Nephron progenitor cell (in vitro differentiated cells): ENCODE measurements around the gene ASTN2.

Experiments used
- DNase-seq: peaks from one replicate; pipeline ENCODE4 v3.0.0; 2021
- H3K27ac Mint-ChIP-seq: 2 replicates; pipeline ENCODE4 v1.8.0; 2021; ENCODE audit warnings: mild to moderate bottlenecking, moderate library complexity, mixed read lengths
- H3K27me3 Mint-ChIP-seq: 2 replicates; pipeline ENCODE4 v1.8.0; 2021; ENCODE audit warnings: mild to moderate bottlenecking, low read depth, mixed read lengths; ENCODE audit not compliant: poor library complexity
- H3K36me3 Mint-ChIP-seq: 2 replicates; pipeline ENCODE4 v1.8.0; 2021; ENCODE audit warnings: low read depth, mixed read lengths
- H3K4me1 Mint-ChIP-seq: 2 replicates; pipeline ENCODE4 v1.8.0; 2021; ENCODE audit warnings: mixed read lengths
- H3K4me3 Mint-ChIP-seq: 2 replicates; pipeline ENCODE4 v1.8.0; 2021; ENCODE audit warnings: mild to moderate bottlenecking, moderate library complexity, mixed read lengths
- H3K9me3 Mint-ChIP-seq: 2 replicates; pipeline ENCODE4 v1.8.0; 2021; ENCODE audit warnings: mild to moderate bottlenecking, moderate library complexity, mixed read lengths
- CTCF ChIP-seq: fragments of 200-600 bp; sonication (generic); IDR thresholded peaks from 2 replicates; pipeline ENCODE4 v1.5.0; 2021; ENCODE audit warnings: antibody characterized with exemption

ASTN2 gene

GRCh38 chr9:116555119-116555518 is 859.7 kb downstream of the ASTN2 start:
- H3K4me3 Mint-ChIP-seq = no peak overlapping the region
- H3K27me3 Mint-ChIP-seq = peaks cover 4% of the 10 kb centered on the region
- TF ChIP-seq CTCF = no peak
- no peak overlapping the region for H3K27ac Mint-ChIP-seq
- no peak for DNase-seq
- H3K4me1 Mint-ChIP-seq = peaks cover 6% of the 10 kb centered on the region
- H3K9me3 Mint-ChIP-seq = no peaks in the 10 kb centered on the region
- H3K36me3 Mint-ChIP-seq = no peaks in the 10 kb centered on the region

- H3K4me3 Mint-ChIP-seq = no peak overlapping the region
- peaks cover 11% of the 10 kb centered on the region for H3K4me1 Mint-ChIP-seq
- DNase-seq = no peak
- H3K27ac Mint-ChIP-seq = no peak overlapping the region
- no peaks in the 10 kb centered on the region for H3K9me3 Mint-ChIP-seq
- no peak for TF ChIP-seq CTCF
- H3K36me3 Mint-ChIP-seq = no peaks in the 10 kb centered on the region
- peaks cover 4% of the 10 kb centered on the region for H3K27me3 Mint-ChIP-seq
These were observed 864.0 kb downstream of the ASTN2 start for GRCh38 chr9:116550696-116551436.

GRCh38 chr9:116549786-116550660 is 864.8 kb downstream of the ASTN2 start:
- no peak for DNase-seq
- Mint-ChIP-seq H3K27ac (no peak overlapping the region), H3K27me3 (peaks cover 3% of the 10 kb centered on the region), H3K4me1 (peaks cover 5% of the 10 kb centered on the region), H3K4me3 (no peak overlapping the region), H3K9me3 (no peaks in the 10 kb centered on the region), H3K36me3 (no peaks in the 10 kb centered on the region)
- no peak for TF ChIP-seq CTCF

- no peaks in the 10 kb centered on the region for H3K27me3 Mint-ChIP-seq
- peaks cover 5% of the 10 kb centered on the region for H3K4me1 Mint-ChIP-seq
- no peak for TF ChIP-seq CTCF
- H3K4me3 Mint-ChIP-seq = no peak overlapping the region
- peak overlapping the region; percentile 1 for H3K27ac Mint-ChIP-seq
- DNase-seq = no peak
- no peaks in the 10 kb centered on the region for H3K36me3 Mint-ChIP-seq
- H3K9me3 Mint-ChIP-seq = no peaks in the 10 kb centered on the region
These were observed 865.7 kb downstream of the ASTN2 start for GRCh38 chr9:116549061-116549664.

- no peak overlapping the region for H3K4me3 Mint-ChIP-seq
These were observed 867.0 kb downstream of the ASTN2 start for GRCh38 chr9:116547729-116548426.

More at GRCh38 chr9:116547729-116548426, 867.0 kb downstream of the ASTN2 start:
- no peaks in the 10 kb centered on the region for H3K27me3 Mint-ChIP-seq
- H3K4me1 Mint-ChIP-seq = peaks cover 5% of the 10 kb centered on the region
- no peak for TF ChIP-seq CTCF
- DNase-seq = no peak
- no peak overlapping the region for H3K27ac Mint-ChIP-seq
- no peaks in the 10 kb centered on the region for H3K36me3 Mint-ChIP-seq
- H3K9me3 Mint-ChIP-seq = no peaks in the 10 kb centered on the region
